IMR-90 (cell line): Measurements from ENCODE around the gene IQSEC3. TPM values are rescaled to one million over a fixed set of nuclear protein-coding genes. Genes with fewer than 3 reads are reported as not detected.

Experiments
- ATAC-seq: fragments of 200-7000 bp; cut with Tn5 transposase; 2 replicates; pipeline ENCODE4 v1.9.1; 2020; ENCODE audit warnings: low read depth, mild to moderate bottlenecking, moderate library complexity
- BruUV-seq: library from RNA; stranded (reverse); fragments of 400-500 nt; replicated peaks from 2 replicates; lab custom pipeline; 2021; lab: Mats Ljungman, UMichigan
- CTCF ChIA-PET: fragments of 300-600 bp; formaldehyde crosslinking; extraction: SDS; loops from one replicate; lab custom pipeline; 2021; ENCODE audit warnings: antibody characterized with exemption; lab: Yijun Ruan, JAX
- POLR2A ChIA-PET: fragments of 300-600 bp; sonication (Branson Sonifier 250); formaldehyde crosslinking; loops from one replicate; lab custom pipeline; 2022; ENCODE audit warnings: antibody characterized with exemption; ENCODE audit not compliant: unreplicated experiment; lab: Charles Lee
- DNase-seq: peaks from one replicate; pipeline ENCODE4 v3.0.0; 2013
- H2AFZ ChIP-seq: replicated peaks from 2 replicates; pipeline ENCODE3; 2013; ENCODE audit warnings: low read length, mild to moderate bottlenecking; ENCODE audit not compliant: poor library complexity
- H2AK5ac ChIP-seq: 2 replicates; pipeline ENCODE4 v1.6.1; 2013; ENCODE audit warnings: low read depth, low read length, inconsistent platforms
- H2AK9ac ChIP-seq: replicated peaks from 2 replicates; pipeline ENCODE3; 2013; ENCODE audit warnings: mild to moderate bottlenecking, low read depth, low read length, moderate library complexity; ENCODE audit not compliant: poor library complexity
- H2BK120ac ChIP-seq: 2 replicates; pipeline ENCODE4 v1.6.1; 2013; ENCODE audit warnings: low read depth, low read length, inconsistent platforms
- H2BK15ac ChIP-seq: 3 replicates; pipeline ENCODE4 v1.6.1; 2013; ENCODE audit warnings: low read depth, low read length, inconsistent platforms
- H2BK20ac ChIP-seq: 2 replicates; pipeline ENCODE4 v1.6.1; 2013; ENCODE audit warnings: low read depth, mild to moderate bottlenecking, inconsistent platforms, low read length, moderate library complexity
- H2BK5ac ChIP-seq: 2 replicates; pipeline ENCODE4 v1.6.1; 2013; ENCODE audit warnings: mild to moderate bottlenecking, low read depth, low read length, inconsistent platforms; ENCODE audit not compliant: poor library complexity, severe bottlenecking
- H3K14ac ChIP-seq: replicated peaks from 2 replicates; pipeline ENCODE4 v1.6.1; 2013; ENCODE audit warnings: low read depth, low read length, inconsistent platforms
- H3K18ac ChIP-seq: 2 replicates; pipeline ENCODE4 v1.6.1; 2013; ENCODE audit warnings: low read depth, low read length, control low read depth
- H3K23ac ChIP-seq: 2 replicates; pipeline ENCODE4 v1.6.1; 2013; ENCODE audit warnings: low read depth, low read length, inconsistent platforms
- H3K27ac ChIP-seq: 2 replicates; pipeline ENCODE4 v1.5.1; 2013; ENCODE audit warnings: mild to moderate bottlenecking, control low read depth, low read length; ENCODE audit not compliant: insufficient read depth
- H3K27me3 ChIP-seq: 2 replicates; pipeline ENCODE4 v1.6.1; 2013; ENCODE audit warnings: low read length; ENCODE audit not compliant: control insufficient read depth, insufficient read depth
- H3K36me3 ChIP-seq: 2 replicates; pipeline ENCODE4 v1.6.1; 2013; ENCODE audit warnings: low read length, mixed read lengths; ENCODE audit not compliant: control insufficient read depth, insufficient read depth
- H3K4ac ChIP-seq: 2 replicates; pipeline ENCODE4 v1.6.1; 2013; ENCODE audit warnings: low read depth, low read length, inconsistent platforms
- H3K4me1 ChIP-seq: 2 replicates; pipeline ENCODE4 v1.6.1; 2013; ENCODE audit warnings: low read length, mixed read lengths; ENCODE audit not compliant: control insufficient read depth, insufficient read depth
- H3K4me2 ChIP-seq: 2 replicates; pipeline ENCODE4 v1.6.1; 2013; ENCODE audit warnings: low read depth, mild to moderate bottlenecking, control low read depth, low read length, moderate library complexity
- H3K4me3 ChIP-seq: 2 replicates; pipeline ENCODE4 v1.5.1; 2013; ENCODE audit warnings: low read depth, mild to moderate bottlenecking, control low read depth, low read length, moderate library complexity; ENCODE audit not compliant: insufficient read depth
- H3K56ac ChIP-seq: 2 replicates; pipeline ENCODE4 v1.6.1; 2013; ENCODE audit warnings: low read length, inconsistent platforms; ENCODE audit not compliant: insufficient read depth; ENCODE audit errors: extremely low read depth
- H3K79me1 ChIP-seq, 2 experiments: 2 replicates each; pipeline ENCODE4 v1.6.1; 2013; ENCODE audit warnings: low read length in 2 of 2, inconsistent platforms in 1 of 2, low read depth in 1 of 2
- H3K9ac ChIP-seq: 2 replicates; pipeline ENCODE4 v1.6.1; 2013; ENCODE audit warnings: low read depth, low read length, control low read depth
- H3K9me1 ChIP-seq: 2 replicates; pipeline ENCODE4 v1.6.1; 2013; ENCODE audit warnings: low read length, inconsistent platforms; ENCODE audit not compliant: insufficient read depth
- H3K9me3 ChIP-seq: 2 replicates; pipeline ENCODE4 v1.6.1; 2013; ENCODE audit warnings: low read length; ENCODE audit not compliant: control insufficient read depth, insufficient read depth
- H4K20me1 ChIP-seq: 2 replicates; pipeline ENCODE4 v1.6.1; 2013; ENCODE audit warnings: low read length, inconsistent platforms; ENCODE audit not compliant: insufficient read depth
- H4K5ac ChIP-seq: 2 replicates; pipeline ENCODE4 v1.6.1; 2013; ENCODE audit warnings: mild to moderate bottlenecking, low read depth, low read length, control low read depth
- H4K8ac ChIP-seq, 2 experiments: 2 replicates each; pipeline ENCODE4 v1.6.1; 2013; ENCODE audit warnings: low read depth in 2 of 2, low read length in 2 of 2, control low read depth in 1 of 2, inconsistent platforms in 1 of 2
- H4K91ac ChIP-seq: 2 replicates; pipeline ENCODE4 v1.6.1; 2013; ENCODE audit warnings: low read depth, low read length, inconsistent platforms; ENCODE audit not compliant: insufficient read depth
- BHLHE40 ChIP-seq: fragments of 150-350 bp; IDR thresholded peaks from 2 replicates; pipeline ENCODE4 v1.6.1; 2016; ENCODE audit warnings: mild to moderate bottlenecking, low read depth, low read length
- CEBPB ChIP-seq: IDR thresholded peaks from 2 replicates; pipeline ENCODE4 v1.6.1; 2012; ENCODE audit warnings: low read depth, low read length, improper control_type of control experiment
- FOS ChIP-seq: fragments of 150-350 bp; IDR thresholded peaks from 2 replicates; pipeline ENCODE4 v1.6.1; 2016; ENCODE audit warnings: low read depth, low read length
- MAZ ChIP-seq: IDR thresholded peaks from 2 replicates; pipeline ENCODE4 v1.6.1; 2012; ENCODE audit warnings: low read depth, mild to moderate bottlenecking, low read length, improper control_type of control experiment, moderate library complexity, borderline replicate concordance
- NFE2L2 ChIP-seq: fragments of 150-350 bp; IDR thresholded peaks from 2 replicates; pipeline ENCODE4 v1.6.1; 2016; ENCODE audit warnings: low read depth, mild to moderate bottlenecking, low read length
- RAD21 ChIP-seq: IDR thresholded peaks from 2 replicates; pipeline ENCODE4 v1.6.1; 2012; ENCODE audit warnings: low read length, improper control_type of control experiment
- RCOR1 ChIP-seq: IDR thresholded peaks from 2 replicates; pipeline ENCODE4 v1.6.1; 2012; ENCODE audit warnings: mild to moderate bottlenecking, low read length, improper control_type of control experiment; ENCODE audit not compliant: insufficient replicate concordance
- RFX5 ChIP-seq: IDR thresholded peaks from 2 replicates; pipeline ENCODE4 v1.8.0; 2012; ENCODE audit warnings: low read depth, mild to moderate bottlenecking, low read length, moderate library complexity
- SMC3 ChIP-seq: fragments of 150-350 bp; IDR thresholded peaks from 2 replicates; pipeline ENCODE4 v1.6.1; 2016; ENCODE audit warnings: low read depth, mild to moderate bottlenecking, antibody characterized with exemption, low read length, moderate library complexity
- WGBS, 2 experiments: methylation state at CpG; one replicate each; pipeline versions ENCODE4 v1.1.5 to v1.1.7; 2013; ENCODE audit warnings: missing lambda C conversion rate in 2 of 2; ENCODE audit not compliant: insufficient read length in 1 of 2; ENCODE audit errors: extremely low coverage in 2 of 2; 5-methylcytosine and 5-hydroxymethylcytosine counted together
- dilution Hi-C: fragments of 300-500 bp; cut with HindIII; formaldehyde crosslinking; loops from one replicate; pipeline ENCODE4 v1.14.3; 2018; ENCODE audit warnings: low sequenced_read_pairs; ENCODE audit not compliant: unreplicated experiment
- in situ Hi-C: fragments of 300-500 bp; cut with MboI; formaldehyde crosslinking; loops from 3 replicates; pipeline ENCODE4 v1.14.3; 2019; ENCODE audit warnings: low sequenced_read_pairs, inconsistent platforms, mixed read lengths
- intact Hi-C: fragments of 100-400 bp; cut with micrococcal nuclease; formaldehyde crosslinking; loops from 2 replicates; pipeline ENCODE4 v1.10.0; 2022
- polyA plus RNA-seq, 3 experiments: library from polyadenylated mRNA; depleted of rRNA; stranded (reverse); fragments of >200 nt; gene quantifications; 2 replicates each; pipeline ENCODE4 v1.2.3, GENCODE V29; 2012; ENCODE audit warnings: low replicate concordance in 1 of 3
- total RNA-seq: library from RNA; depleted of rRNA; stranded (reverse); fragments of >200 nt; gene quantifications from 2 replicates; pipeline ENCODE4 v1.2.3, GENCODE V29; 2012
- TF ChIP-seq, protein P1 (sequence below): conservative IDR thresholded peaks from 2 replicates; pipeline ENCODE4 v1.5.1; 2012; ENCODE audit warnings: mild to moderate bottlenecking, low read depth, low read length, improper control_type of control experiment

IQSEC3 gene
- total and polyA plus RNA-seq, 2 of the 4 experiments (the other 2 are of a cell fraction), result 0.10 TPM; not detected in 1

DNA sequence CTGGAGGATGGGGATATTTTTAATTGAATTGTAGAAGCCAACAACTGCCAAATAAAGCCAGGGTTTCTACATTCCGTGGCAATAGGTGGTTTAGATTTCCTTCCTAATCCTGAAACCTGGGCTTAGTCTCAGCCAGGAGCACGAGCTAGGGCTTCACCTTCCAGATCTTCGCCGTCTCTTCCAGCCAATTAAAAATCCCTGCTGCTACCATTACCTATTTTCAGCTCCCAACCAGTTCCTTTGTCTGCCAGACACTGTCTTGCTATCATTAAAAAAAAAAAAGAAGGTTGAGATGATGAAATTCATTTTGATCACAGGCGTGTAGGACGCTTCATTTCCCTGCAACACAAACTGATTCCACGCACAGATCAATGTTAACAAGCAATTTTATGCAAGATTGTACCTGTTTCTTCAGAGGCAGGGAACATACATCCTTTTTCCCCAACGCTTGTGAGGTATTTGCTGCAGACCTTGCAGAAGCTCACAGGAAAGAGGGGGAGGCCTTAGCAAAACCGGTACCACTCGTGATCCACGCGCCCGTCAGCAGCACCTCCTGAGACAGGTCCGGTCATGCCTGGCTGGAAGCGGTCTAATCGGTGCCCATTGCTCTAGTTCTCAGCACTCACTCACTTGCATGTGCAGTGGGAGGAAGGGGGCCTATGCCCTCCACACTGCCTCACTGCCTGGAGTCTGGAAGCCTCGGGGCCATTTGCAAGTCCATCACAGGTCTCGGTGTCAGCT, 82.3 kb downstream of the IQSEC3 start:
- Histone ChIP-seq H3K4me1 (peaks cover 3% of the 10 kb centered on the region; the same call in 1 of the 2 replicates), H3K14ac (no peak overlapping the region), H3K4me2 (no peak overlapping the region), H3K36me3 (no peaks in the 10 kb centered on the region), H3K4me3 (no peak overlapping the region), H3K9me3 (no peaks in the 10 kb centered on the region), H3K9me1 (no peaks in the 10 kb centered on the region), H3K9ac (no peak overlapping the region), H2AK5ac (no peak overlapping the region), H4K8ac (no peak overlapping the region), H2BK15ac (no peak overlapping the region), H2AK9ac (no peak overlapping the region), H2BK5ac (no peak overlapping the region), H4K91ac (no peak overlapping the region), H2BK20ac (no peak overlapping the region), H2BK120ac (no peak overlapping the region), H4K5ac (no peak overlapping the region), H3K18ac (no peak overlapping the region), H3K23ac (no peak overlapping the region), H3K27me3 (peaks cover 47% of the 10 kb centered on the region), H3K56ac (no peak overlapping the region), H3K79me1 (no peaks in the 10 kb centered on the region), H2AFZ (no peak overlapping the region), H3K4ac (no peak overlapping the region), H3K27ac (no peak overlapping the region), H4K20me1 (no peaks in the 10 kb centered on the region)
- intact Hi-C loops, result no loop called here
- POLR2A ChIA-PET, result no interaction called here
- DNase-seq (no peak), ATAC-seq (no peak)
- TF ChIP-seq BHLHE40, result no peak
- TF ChIP-seq FOS, result no peak
- no peak for TF ChIP-seq RFX5
- TF ChIP-seq, protein P1, sequence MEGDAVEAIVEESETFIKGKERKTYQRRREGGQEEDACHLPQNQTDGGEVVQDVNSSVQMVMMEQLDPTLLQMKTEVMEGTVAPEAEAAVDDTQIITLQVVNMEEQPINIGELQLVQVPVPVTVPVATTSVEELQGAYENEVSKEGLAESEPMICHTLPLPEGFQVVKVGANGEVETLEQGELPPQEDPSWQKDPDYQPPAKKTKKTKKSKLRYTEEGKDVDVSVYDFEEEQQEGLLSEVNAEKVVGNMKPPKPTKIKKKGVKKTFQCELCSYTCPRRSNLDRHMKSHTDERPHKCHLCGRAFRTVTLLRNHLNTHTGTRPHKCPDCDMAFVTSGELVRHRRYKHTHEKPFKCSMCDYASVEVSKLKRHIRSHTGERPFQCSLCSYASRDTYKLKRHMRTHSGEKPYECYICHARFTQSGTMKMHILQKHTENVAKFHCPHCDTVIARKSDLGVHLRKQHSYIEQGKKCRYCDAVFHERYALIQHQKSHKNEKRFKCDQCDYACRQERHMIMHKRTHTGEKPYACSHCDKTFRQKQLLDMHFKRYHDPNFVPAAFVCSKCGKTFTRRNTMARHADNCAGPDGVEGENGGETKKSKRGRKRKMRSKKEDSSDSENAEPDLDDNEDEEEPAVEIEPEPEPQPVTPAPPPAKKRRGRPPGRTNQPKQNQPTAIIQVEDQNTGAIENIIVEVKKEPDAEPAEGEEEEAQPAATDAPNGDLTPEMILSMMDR, result no peak
- no peak for TF ChIP-seq RCOR1
- no peak for TF ChIP-seq NFE2L2
- no peak for TF ChIP-seq CEBPB
- no peak for TF ChIP-seq MAZ
- TF ChIP-seq RAD21, result no peak
- no peak for TF ChIP-seq SMC3
- CTCF ChIA-PET, result no interaction called here
- in situ Hi-C loops, result no loop called here
- no TSS peak for BruUV-seq
- WGBS, 2 experiments, result 47% methylated on average over 3 of the region's 18 CpGs; no CpG with 5 or more reads in 1 of the 2 experiments
- dilution Hi-C loops, result no loop called here
